ENCODE results near the gene ARF5. TPM values are rescaled to one million over a fixed set of nuclear protein-coding genes. Genes with fewer than 3 reads are reported as not detected.

Gene ARF5
- total RNA-seq, 1 experiment from 2014 or later = 133 TPM

DNA sequence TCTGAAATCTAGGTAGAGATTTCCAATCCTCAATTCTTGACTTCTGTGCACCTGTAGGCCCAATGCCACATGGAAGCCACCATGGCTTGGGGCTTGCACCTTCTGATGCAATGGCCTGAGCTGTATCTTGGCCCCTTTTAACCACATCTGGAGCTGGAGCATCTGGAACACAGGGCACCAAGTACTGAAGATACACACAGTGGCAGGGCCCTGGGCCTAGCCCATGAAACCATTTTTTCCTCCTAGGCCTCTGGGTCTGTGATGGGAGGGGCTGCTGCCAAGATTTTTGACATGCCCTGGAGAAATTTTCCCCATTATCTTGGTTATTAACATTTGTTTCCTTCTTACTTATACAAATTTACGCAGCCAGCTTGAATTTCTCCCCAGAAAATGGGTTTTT lies 41.9 kb upstream of the ARF5 start:
- intact Hi-C loops (cut with micrococcal nuclease) = no loop called here
- Mint-ChIP-seq H3K36me3 (ENCODE audit: insufficient read depth, unreplicated experiment) (no peaks in the 10 kb centered on the region), H3K4me1 (ENCODE audit: insufficient read depth, unreplicated experiment) (no peaks in the 10 kb centered on the region), H3K27ac (ENCODE audit: low read depth, unreplicated experiment) (no peak overlapping the region), H3K4me3 (ENCODE audit: unreplicated experiment) (no peak overlapping the region), H3K27me3 (ENCODE audit: insufficient read depth, unreplicated experiment) (no peaks in the 10 kb centered on the region), H3K9me3 (ENCODE audit: unreplicated experiment) (peaks cover 14% of the 10 kb centered on the region)
- CTCF ChIA-PET = no interaction called here
- no TSS peak for BruUV-seq (replicated peaks)
- TF ChIP-seq, protein P1, sequence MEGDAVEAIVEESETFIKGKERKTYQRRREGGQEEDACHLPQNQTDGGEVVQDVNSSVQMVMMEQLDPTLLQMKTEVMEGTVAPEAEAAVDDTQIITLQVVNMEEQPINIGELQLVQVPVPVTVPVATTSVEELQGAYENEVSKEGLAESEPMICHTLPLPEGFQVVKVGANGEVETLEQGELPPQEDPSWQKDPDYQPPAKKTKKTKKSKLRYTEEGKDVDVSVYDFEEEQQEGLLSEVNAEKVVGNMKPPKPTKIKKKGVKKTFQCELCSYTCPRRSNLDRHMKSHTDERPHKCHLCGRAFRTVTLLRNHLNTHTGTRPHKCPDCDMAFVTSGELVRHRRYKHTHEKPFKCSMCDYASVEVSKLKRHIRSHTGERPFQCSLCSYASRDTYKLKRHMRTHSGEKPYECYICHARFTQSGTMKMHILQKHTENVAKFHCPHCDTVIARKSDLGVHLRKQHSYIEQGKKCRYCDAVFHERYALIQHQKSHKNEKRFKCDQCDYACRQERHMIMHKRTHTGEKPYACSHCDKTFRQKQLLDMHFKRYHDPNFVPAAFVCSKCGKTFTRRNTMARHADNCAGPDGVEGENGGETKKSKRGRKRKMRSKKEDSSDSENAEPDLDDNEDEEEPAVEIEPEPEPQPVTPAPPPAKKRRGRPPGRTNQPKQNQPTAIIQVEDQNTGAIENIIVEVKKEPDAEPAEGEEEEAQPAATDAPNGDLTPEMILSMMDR (IDR thresholded peaks at IDR 0.05; ENCODE audit: unreplicated experiment) = no peak
- no peak for DNase-seq (ENCODE audit: unreplicated experiment)
- POLR2A ChIA-PET = no interaction called here

DNA sequence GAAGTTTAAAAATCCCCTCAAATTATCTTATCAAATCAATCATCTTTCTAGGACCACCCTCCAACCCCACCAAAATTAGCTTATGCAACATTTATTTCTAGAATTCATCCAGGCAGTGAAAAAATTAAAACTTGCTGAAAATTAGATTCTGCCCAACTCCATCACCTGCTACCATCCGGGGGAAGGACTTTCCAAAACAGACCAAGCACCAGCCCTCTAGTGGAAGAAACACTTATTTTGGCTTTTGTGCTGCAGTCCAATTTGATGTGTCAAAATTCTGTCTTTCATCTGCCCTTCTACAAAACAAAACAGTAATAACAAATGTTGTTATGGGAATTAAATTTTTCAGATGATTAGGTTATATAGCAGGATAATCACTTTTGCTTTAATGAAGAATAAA lies 38.0 kb upstream of the ARF5 start:
- no peak overlapping the region for H3K4me3 Mint-ChIP-seq (ENCODE audit: unreplicated experiment)
- no peaks in the 10 kb centered on the region for H3K4me1 Mint-ChIP-seq (ENCODE audit: insufficient read depth, unreplicated experiment)
- intact Hi-C loops (cut with micrococcal nuclease) = loop anchor here (10.0 kb wide), 1 partner anchor 835 kb away; no protein-coding TSS in a partner anchor
- ChIA-PET POLR2A (interaction anchor here (1.0 kb wide), 1 partner anchor 35 kb away, joined by 3 read pairs; the partner anchor contains the start of gene GCC1), CTCF (interaction anchor here (0.5 to 0.6 kb wide), 2 partner anchors 26 to 46 kb away, joined by 3 read pairs; no protein-coding TSS in a partner anchor)
- DNase-seq (ENCODE audit: unreplicated experiment) = no peak
- H3K9me3 Mint-ChIP-seq (ENCODE audit: unreplicated experiment) = peaks cover 13% of the 10 kb centered on the region
- H3K36me3 Mint-ChIP-seq (ENCODE audit: insufficient read depth, unreplicated experiment) = no peaks in the 10 kb centered on the region
- no peak overlapping the region for H3K27ac Mint-ChIP-seq (ENCODE audit: low read depth, unreplicated experiment)
- TF ChIP-seq, protein P1 (IDR thresholded peaks at IDR 0.05; ENCODE audit: unreplicated experiment) = no peak
- no TSS peak for BruUV-seq (replicated peaks)
- H3K27me3 Mint-ChIP-seq (ENCODE audit: insufficient read depth, unreplicated experiment) = no peaks in the 10 kb centered on the region

DNA sequence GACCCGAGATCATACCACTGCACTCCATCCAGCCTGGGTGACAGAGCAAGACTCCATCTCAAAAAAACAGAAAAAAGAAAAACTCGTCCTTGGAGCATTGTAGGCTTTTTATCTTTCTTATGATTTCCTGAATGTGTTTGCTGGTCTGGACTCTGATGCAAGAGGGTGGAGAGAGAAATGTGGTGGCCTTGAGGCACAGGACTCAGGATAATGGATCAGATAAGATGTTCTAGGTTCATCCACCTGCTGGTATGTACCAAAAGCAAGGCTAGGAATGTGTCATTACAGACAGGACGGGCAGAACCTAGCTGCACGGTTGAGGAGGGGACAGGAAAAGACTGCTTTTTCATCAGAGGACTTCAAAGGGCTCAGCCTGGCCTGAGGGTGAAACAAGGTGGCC lies 36.3 kb upstream of the ARF5 start:
- H3K4me1 Mint-ChIP-seq (ENCODE audit: insufficient read depth, unreplicated experiment) = no peaks in the 10 kb centered on the region
- TF ChIP-seq, protein P1 (IDR thresholded peaks at IDR 0.05; ENCODE audit: unreplicated experiment) = no peak
- no peak overlapping the region for H3K4me3 Mint-ChIP-seq (ENCODE audit: unreplicated experiment)
- no peaks in the 10 kb centered on the region for H3K27me3 Mint-ChIP-seq (ENCODE audit: insufficient read depth, unreplicated experiment)
- no peak overlapping the region for H3K27ac Mint-ChIP-seq (ENCODE audit: low read depth, unreplicated experiment)
- POLR2A ChIA-PET = no interaction called here
- BruUV-seq (replicated peaks) = no TSS peak
- CTCF ChIA-PET = interaction anchor here (1.3 kb wide), 1 partner anchor 12 kb away, joined by 3 read pairs; no protein-coding TSS in a partner anchor
- peaks cover 3% of the 10 kb centered on the region for H3K9me3 Mint-ChIP-seq (ENCODE audit: unreplicated experiment)
- intact Hi-C loops (cut with micrococcal nuclease) = loop anchor here (10.0 kb wide), 1 partner anchor 833 kb away; no protein-coding TSS in a partner anchor
- DNase-seq (ENCODE audit: unreplicated experiment) = no peak
- no peaks in the 10 kb centered on the region for H3K36me3 Mint-ChIP-seq (ENCODE audit: insufficient read depth, unreplicated experiment)

DNA sequence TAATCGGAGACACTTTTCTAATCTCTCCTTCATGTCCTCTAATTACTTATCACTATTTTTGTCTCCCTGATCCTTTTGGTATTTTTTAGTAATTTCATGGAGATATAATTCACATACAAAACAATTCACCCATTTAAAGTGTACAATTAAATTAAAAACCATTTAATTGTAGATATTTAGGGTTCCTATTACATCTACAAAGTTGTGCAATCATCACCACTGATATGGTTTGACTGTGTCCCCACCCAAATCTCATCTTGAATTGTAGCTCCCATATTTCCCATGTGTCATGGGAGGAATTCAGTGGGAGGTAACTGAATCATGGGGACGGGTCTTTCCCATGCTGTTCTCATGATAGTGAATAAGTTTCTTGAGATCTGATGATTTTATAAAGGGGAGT lies 31.8 kb upstream of the ARF5 start:
- no peaks in the 10 kb centered on the region for H3K9me3 Mint-ChIP-seq (ENCODE audit: unreplicated experiment)
- TF ChIP-seq, protein P1 (IDR thresholded peaks at IDR 0.05; ENCODE audit: unreplicated experiment) = no peak
- H3K4me3 Mint-ChIP-seq (ENCODE audit: unreplicated experiment) = no peak overlapping the region
- H3K36me3 Mint-ChIP-seq (ENCODE audit: insufficient read depth, unreplicated experiment) = no peaks in the 10 kb centered on the region
- intact Hi-C loops (cut with micrococcal nuclease) = loop anchor here (10.0 kb wide), 1 partner anchor 828 kb away; no protein-coding TSS in a partner anchor
- no peak for DNase-seq (ENCODE audit: unreplicated experiment)
- ChIA-PET POLR2A (no interaction called here), CTCF (no interaction called here)
- H3K27me3 Mint-ChIP-seq (ENCODE audit: insufficient read depth, unreplicated experiment) = no peaks in the 10 kb centered on the region
- H3K27ac Mint-ChIP-seq (ENCODE audit: low read depth, unreplicated experiment) = no peak overlapping the region
- no TSS peak for BruUV-seq (replicated peaks)
- no peaks in the 10 kb centered on the region for H3K4me1 Mint-ChIP-seq (ENCODE audit: insufficient read depth, unreplicated experiment)
